ENCODE data around the gene USP7. TPM values are rescaled to one million over a fixed set of nuclear protein-coding genes. Genes with fewer than 3 reads are reported as not detected.
A peak's percentile ranks its signal among the peaks of the same experiment; 100 is the strongest.

The USP7 gene
- total RNA-seq, 3 donors from 2014 or later: 87.9 to 156 (median 118) TPM

- peaks cover 0 to 18% of the 10 kb centered on the region in 2 donors for H3K4me1 ChIP-seq
- no peaks in the 10 kb centered on the region for H3K27me3 ChIP-seq
- intact Hi-C loops (cut with DNase I; ENCODE audit: low total_unique reads): loop anchor here (10.0 kb wide), 1 partner anchor 1405 kb away; no protein-coding TSS in a partner anchor
- H3K4me3 ChIP-seq: peak overlapping the region in 1 of 3 donors; percentile 29
- peak overlapping the region; percentile 54 to 77 for H3K27ac ChIP-seq
- H3K36me3 ChIP-seq: no peaks in the 10 kb centered on the region
- H3K9me3 ChIP-seq: no peaks in the 10 kb centered on the region
- DNase-seq (ENCODE audit: low spot score in 2 of 2): peak in 1 of 2 donors; percentile 55
- no peak for TF ChIP-seq POLR2A (IDR thresholded peaks at IDR 0.05)
- TF ChIP-seq CTCF (IDR thresholded peaks at IDR 0.05): no peak
- peak; percentile 46 to 74 (median 61) for TF ChIP-seq POLR2AphosphoS5 (IDR thresholded peaks at IDR 0.05)
These were observed 103.5 kb downstream of the USP7 start for GRCh38 chr16:8859913-8860881.

GRCh38 chr16:8858994-8859912, 104.5 kb downstream of the USP7 start:
- TF ChIP-seq POLR2A (IDR thresholded peaks at IDR 0.05) (no peak), POLR2AphosphoS5 (IDR thresholded peaks at IDR 0.05) (no peak), CTCF (IDR thresholded peaks at IDR 0.05) (no peak)
- Histone ChIP-seq H3K36me3 (no peaks in the 10 kb centered on the region), H3K9me3 (no peaks in the 10 kb centered on the region), H3K27ac (peak overlapping the region; percentile 54 to 77), H3K4me3 (no peak overlapping the region), H3K27me3 (no peaks in the 10 kb centered on the region), H3K4me1 (peaks cover 0 to 8% of the 10 kb centered on the region in 2 donors)
- no peak for DNase-seq (ENCODE audit: low spot score in 2 of 2)
- intact Hi-C loops (cut with DNase I; ENCODE audit: low total_unique reads): no loop called here

DNA sequence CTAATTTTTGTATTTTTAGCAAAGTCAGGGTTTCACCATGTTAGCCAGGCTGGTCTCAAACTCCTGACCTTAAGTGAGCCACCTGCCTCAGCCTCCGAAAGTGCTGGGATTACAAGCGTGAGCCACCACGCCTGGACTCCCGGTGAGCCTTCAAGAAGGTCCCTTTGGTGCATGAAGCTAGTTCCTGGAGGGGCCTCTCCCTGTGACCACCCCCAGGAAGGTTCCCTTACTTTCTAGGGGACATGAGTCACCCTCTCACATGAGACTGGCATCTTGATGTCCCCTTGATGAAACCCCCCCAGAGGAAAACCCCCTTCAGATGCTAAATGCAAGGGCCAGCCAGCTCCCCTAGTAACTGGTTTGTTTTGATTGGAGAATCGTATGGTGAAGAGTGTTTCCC, 107.7 kb downstream of the USP7 start:
- no peaks in the 10 kb centered on the region for H3K9me3 ChIP-seq
- TF ChIP-seq POLR2A (IDR thresholded peaks at IDR 0.05): no peak
- H3K4me3 ChIP-seq: no peak overlapping the region
- H3K27ac ChIP-seq: peak overlapping the region in 1 of 2 donors; percentile 32
- no peaks in the 10 kb centered on the region for H3K36me3 ChIP-seq
- no peaks in the 10 kb centered on the region for H3K27me3 ChIP-seq
- intact Hi-C loops (cut with DNase I; ENCODE audit: low total_unique reads): no loop called here
- DNase-seq (ENCODE audit: low spot score in 2 of 2): no peak
- no peaks in the 10 kb centered on the region for H3K4me1 ChIP-seq

DNA sequence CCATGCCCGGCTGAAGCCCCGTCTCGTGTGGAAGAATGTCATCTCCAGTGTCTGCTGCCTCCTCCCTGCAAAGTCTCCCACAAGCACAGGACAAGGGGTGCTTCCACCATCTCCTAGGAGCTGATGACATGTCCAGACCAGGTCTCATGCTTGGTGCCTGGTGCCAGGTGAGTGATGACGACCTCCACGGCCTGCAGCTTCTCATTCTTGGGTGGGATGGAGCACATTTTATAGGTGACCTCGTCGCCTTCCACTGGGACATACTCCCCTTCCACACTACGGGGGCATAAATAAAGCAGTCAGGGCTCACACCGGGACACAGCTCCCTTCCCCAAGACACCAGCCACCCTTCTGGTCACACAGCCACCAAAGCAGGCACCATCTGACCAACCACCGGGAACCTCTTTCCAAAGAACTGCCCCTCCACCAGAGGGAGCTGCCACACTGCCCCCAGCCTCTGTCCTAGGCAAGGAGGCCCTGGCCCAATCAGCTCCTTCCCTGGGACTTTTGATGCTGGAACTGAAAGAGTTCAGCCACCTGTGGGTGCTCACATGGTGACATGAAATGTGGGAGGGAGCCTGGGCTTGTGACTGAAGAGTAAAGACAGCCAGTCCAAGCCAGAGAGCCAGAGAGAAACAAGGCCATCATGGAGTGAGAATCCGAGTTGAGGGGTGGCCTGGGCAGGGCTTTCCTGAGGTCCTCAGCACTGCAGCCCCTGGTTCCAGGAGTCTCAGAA, 108.5 kb downstream of the USP7 start:
- H3K4me3 ChIP-seq: no peak overlapping the region
- no peaks in the 10 kb centered on the region for H3K36me3 ChIP-seq
- TF ChIP-seq POLR2A (IDR thresholded peaks at IDR 0.05) (no peak), CTCF (IDR thresholded peaks at IDR 0.05) (no peak), POLR2AphosphoS5 (IDR thresholded peaks at IDR 0.05) (no peak)
- H3K27me3 ChIP-seq: no peaks in the 10 kb centered on the region
- intact Hi-C loops (cut with DNase I; ENCODE audit: low total_unique reads): no loop called here
- H3K9me3 ChIP-seq: no peaks in the 10 kb centered on the region
- H3K4me1 ChIP-seq: no peaks in the 10 kb centered on the region
- peak overlapping the region in 1 of 2 donors; percentile 26 for H3K27ac ChIP-seq
- no peak for DNase-seq (ENCODE audit: low spot score in 2 of 2)

Measured in breast epithelium (tissue), 4 donors.